ENCODE data around the gene RPL10L. TPM values are rescaled to one million over a fixed set of nuclear protein-coding genes. Genes with fewer than 3 reads are reported as not detected.

Gene RPL10L
- total and polyA plus RNA-seq, 4 donors = not detected

- 61 to 82% methylated on average over 3 of the region's 3 CpGs for WGBS, 2 donors
- no peak for TF ChIP-seq CTCF (IDR thresholded peaks at IDR 0.05; ENCODE audit: control extremely low read depth, extremely low read depth)
These were observed 20.5 kb upstream of the RPL10L start for GRCh38 chr14:46672128-46672527.

GRCh38 chr14:46663382-46663781 lies 11.8 kb upstream of the RPL10L start:
- ATAC-seq (ENCODE audit: insufficient read depth, low FRiP score) (no peak), DNase-seq (no peak)
- WGBS, 2 donors = 83 to 91% methylated on average over 4 of the region's 4 CpGs
- H3K4me1 ChIP-seq (ENCODE audit: control insufficient read depth in 5 of 5, insufficient read depth in 5 of 5, low read length in 5 of 5) = no peaks in the 10 kb centered on the region
- no peak overlapping the region for H3K9ac ChIP-seq (ENCODE audit: insufficient read depth in 1 of 2, low read length in 2 of 2)
- H3K9me3 ChIP-seq (ENCODE audit: control insufficient read depth in 4 of 4, insufficient read depth in 3 of 4, low read length in 3 of 4) = peaks cover 0 to 5% (median 1%) of the 10 kb centered on the region in 4 donors
- H3K36me3 ChIP-seq (ENCODE audit: control insufficient read depth in 4 of 4, insufficient read depth in 4 of 4, low read length in 4 of 4) = no peaks in the 10 kb centered on the region
- no peak for TF ChIP-seq CTCF (IDR thresholded peaks at IDR 0.05; ENCODE audit: control extremely low read depth, extremely low read depth)
- no peaks in the 10 kb centered on the region for H3K27me3 ChIP-seq (ENCODE audit: control insufficient read depth in 3 of 3, insufficient read depth in 3 of 3, low read length in 2 of 3)
- no peak overlapping the region for H3K27ac ChIP-seq (ENCODE audit: low read depth in 1 of 2, low read length in 1 of 2)
- H3K4me3 ChIP-seq = no peak overlapping the region

More at GRCh38 chr14:46672128-46672527, 20.5 kb upstream of the RPL10L start:
- Histone ChIP-seq H3K4me1 (ENCODE audit: control insufficient read depth in 5 of 5, insufficient read depth in 5 of 5, low read length in 5 of 5) (no peaks in the 10 kb centered on the region), H3K9me3 (ENCODE audit: control insufficient read depth in 4 of 4, insufficient read depth in 3 of 4, low read length in 3 of 4) (no peaks in the 10 kb centered on the region), H3K27me3 (ENCODE audit: control insufficient read depth in 3 of 3, insufficient read depth in 3 of 3, low read length in 2 of 3) (no peaks in the 10 kb centered on the region), H3K4me3 (no peak overlapping the region), H3K9ac (ENCODE audit: insufficient read depth in 1 of 2, low read length in 2 of 2) (no peak overlapping the region), H3K36me3 (ENCODE audit: control insufficient read depth in 4 of 4, insufficient read depth in 4 of 4, low read length in 4 of 4) (no peaks in the 10 kb centered on the region), H3K27ac (ENCODE audit: low read depth in 1 of 2, low read length in 1 of 2) (no peak overlapping the region)
- DNase-seq = no peak
- ATAC-seq (ENCODE audit: insufficient read depth, low FRiP score) = no peak

GRCh38 chr14:46661728-46662127 lies 10.1 kb upstream of the RPL10L start:
- DNase-seq = no peak
- H3K27ac ChIP-seq (ENCODE audit: low read depth in 1 of 2, low read length in 1 of 2) = no peak overlapping the region
- H3K9ac ChIP-seq (ENCODE audit: insufficient read depth in 1 of 2, low read length in 2 of 2) = no peak overlapping the region
- no peak for TF ChIP-seq CTCF (IDR thresholded peaks at IDR 0.05; ENCODE audit: control extremely low read depth, extremely low read depth)
- H3K9me3 ChIP-seq (ENCODE audit: control insufficient read depth in 4 of 4, insufficient read depth in 3 of 4, low read length in 3 of 4) = peaks cover 0 to 7% (median 1%) of the 10 kb centered on the region in 4 donors
- WGBS, 2 donors = 37 to 47% methylated on average over 1 of the region's 1 CpG
- no peaks in the 10 kb centered on the region for H3K36me3 ChIP-seq (ENCODE audit: control insufficient read depth in 4 of 4, insufficient read depth in 4 of 4, low read length in 4 of 4)
- no peaks in the 10 kb centered on the region for H3K4me1 ChIP-seq (ENCODE audit: control insufficient read depth in 5 of 5, insufficient read depth in 5 of 5, low read length in 5 of 5)
- H3K4me3 ChIP-seq = no peak overlapping the region
- no peak for ATAC-seq (ENCODE audit: insufficient read depth, low FRiP score)
- H3K27me3 ChIP-seq (ENCODE audit: control insufficient read depth in 3 of 3, insufficient read depth in 3 of 3, low read length in 2 of 3) = no peaks in the 10 kb centered on the region

GRCh38 chr14:46653031-46653755 lies 1.6 kb upstream of the RPL10L start:
- Histone ChIP-seq H3K27me3 (ENCODE audit: control insufficient read depth in 3 of 3, insufficient read depth in 3 of 3, low read length in 2 of 3) (no peaks in the 10 kb centered on the region), H3K4me3 (no peak overlapping the region), H3K27ac (ENCODE audit: low read depth in 1 of 2, low read length in 1 of 2) (no peak overlapping the region), H3K9ac (ENCODE audit: insufficient read depth in 1 of 2, low read length in 2 of 2) (no peak overlapping the region), H3K4me1 (ENCODE audit: control insufficient read depth in 5 of 5, insufficient read depth in 5 of 5, low read length in 5 of 5) (no peaks in the 10 kb centered on the region), H3K9me3 (ENCODE audit: control insufficient read depth in 4 of 4, insufficient read depth in 3 of 4, low read length in 3 of 4) (peaks cover 0 to 3% (median under 1%) of the 10 kb centered on the region in 4 donors), H3K36me3 (ENCODE audit: control insufficient read depth in 4 of 4, insufficient read depth in 4 of 4, low read length in 4 of 4) (no peaks in the 10 kb centered on the region)
- no peak for DNase-seq
- no peak for ATAC-seq (ENCODE audit: insufficient read depth, low FRiP score)
- TF ChIP-seq CTCF (IDR thresholded peaks at IDR 0.05; ENCODE audit: control extremely low read depth, extremely low read depth) = no peak

All from lung (tissue), 12 donors.